ENCODE measurements around the gene KCNN3.

KCNN3 gene

DNA sequence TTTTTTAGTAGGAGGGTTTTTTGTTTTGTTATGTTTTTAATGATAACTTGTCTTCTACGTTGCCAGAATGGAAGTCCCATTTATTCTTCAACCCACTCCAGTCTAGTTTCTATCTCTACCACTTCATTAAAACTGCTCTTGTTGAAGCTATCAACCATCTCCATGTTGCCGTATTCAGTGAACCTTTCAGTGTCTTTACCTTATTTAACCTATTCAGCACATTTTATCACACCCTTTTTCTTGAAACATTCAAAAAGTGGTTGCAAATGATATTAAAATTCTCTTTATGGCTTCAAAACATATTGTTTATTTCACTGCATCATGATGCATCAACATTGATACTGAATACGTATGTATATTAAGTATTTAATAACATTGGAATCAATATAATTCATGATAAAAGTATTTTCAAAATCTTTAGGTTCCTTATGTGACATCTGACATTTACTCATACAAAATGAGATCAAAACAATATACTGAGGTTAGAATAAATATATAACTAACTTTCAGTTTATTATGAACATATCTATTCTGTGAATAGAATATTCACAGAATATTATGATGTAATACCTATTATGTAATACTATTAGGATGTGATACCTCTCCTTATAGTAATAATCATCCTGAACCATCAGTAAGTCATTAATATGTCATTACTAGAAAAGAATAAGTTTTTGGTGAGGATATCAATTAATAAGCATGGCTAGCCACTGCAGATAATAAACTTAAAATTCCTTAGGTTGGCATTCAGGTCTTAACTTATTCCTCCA is 210.1 kb downstream of the KCNN3 start:
- TF ChIP-seq SIN3A (IDR thresholded peaks at IDR 0.05; ENCODE audit: borderline replicate concordance, insufficient read depth, low read length) = no peak
- no peak for TF ChIP-seq POLR2AphosphoS5 (IDR thresholded peaks at IDR 0.05; ENCODE audit: low read depth, low read length)
- TF ChIP-seq, protein P1, sequence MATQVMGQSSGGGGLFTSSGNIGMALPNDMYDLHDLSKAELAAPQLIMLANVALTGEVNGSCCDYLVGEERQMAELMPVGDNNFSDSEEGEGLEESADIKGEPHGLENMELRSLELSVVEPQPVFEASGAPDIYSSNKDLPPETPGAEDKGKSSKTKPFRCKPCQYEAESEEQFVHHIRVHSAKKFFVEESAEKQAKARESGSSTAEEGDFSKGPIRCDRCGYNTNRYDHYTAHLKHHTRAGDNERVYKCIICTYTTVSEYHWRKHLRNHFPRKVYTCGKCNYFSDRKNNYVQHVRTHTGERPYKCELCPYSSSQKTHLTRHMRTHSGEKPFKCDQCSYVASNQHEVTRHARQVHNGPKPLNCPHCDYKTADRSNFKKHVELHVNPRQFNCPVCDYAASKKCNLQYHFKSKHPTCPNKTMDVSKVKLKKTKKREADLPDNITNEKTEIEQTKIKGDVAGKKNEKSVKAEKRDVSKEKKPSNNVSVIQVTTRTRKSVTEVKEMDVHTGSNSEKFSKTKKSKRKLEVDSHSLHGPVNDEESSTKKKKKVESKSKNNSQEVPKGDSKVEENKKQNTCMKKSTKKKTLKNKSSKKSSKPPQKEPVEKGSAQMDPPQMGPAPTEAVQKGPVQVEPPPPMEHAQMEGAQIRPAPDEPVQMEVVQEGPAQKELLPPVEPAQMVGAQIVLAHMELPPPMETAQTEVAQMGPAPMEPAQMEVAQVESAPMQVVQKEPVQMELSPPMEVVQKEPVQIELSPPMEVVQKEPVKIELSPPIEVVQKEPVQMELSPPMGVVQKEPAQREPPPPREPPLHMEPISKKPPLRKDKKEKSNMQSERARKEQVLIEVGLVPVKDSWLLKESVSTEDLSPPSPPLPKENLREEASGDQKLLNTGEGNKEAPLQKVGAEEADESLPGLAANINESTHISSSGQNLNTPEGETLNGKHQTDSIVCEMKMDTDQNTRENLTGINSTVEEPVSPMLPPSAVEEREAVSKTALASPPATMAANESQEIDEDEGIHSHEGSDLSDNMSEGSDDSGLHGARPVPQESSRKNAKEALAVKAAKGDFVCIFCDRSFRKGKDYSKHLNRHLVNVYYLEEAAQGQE (IDR thresholded peaks at IDR 0.05; ENCODE audit: insufficient read depth in 1 of 2, low read depth in 2 of 2, low read length in 2 of 2) = no peak
- no peak for TF ChIP-seq FOXP2 (optimal IDR thresholded peaks at IDR 0.05; ENCODE audit: borderline replicate concordance, extremely low read depth, extremely low read length, insufficient read depth)
- TF ChIP-seq TAF1 (IDR thresholded peaks at IDR 0.05; ENCODE audit: borderline replicate concordance, insufficient read depth, low read length) = no peak

GRCh38 chr1:154657556-154657955 is 212.5 kb downstream of the KCNN3 start:
- no peak for TF ChIP-seq SIN3A (IDR thresholded peaks at IDR 0.05; ENCODE audit: borderline replicate concordance, insufficient read depth, low read length)
- no peak for TF ChIP-seq FOXP2 (optimal IDR thresholded peaks at IDR 0.05; ENCODE audit: borderline replicate concordance, extremely low read depth, extremely low read length, insufficient read depth)
- TF ChIP-seq, protein P1 (IDR thresholded peaks at IDR 0.05; ENCODE audit: insufficient read depth in 1 of 2, low read depth in 2 of 2, low read length in 2 of 2) = no peak
- TF ChIP-seq POLR2AphosphoS5 (IDR thresholded peaks at IDR 0.05; ENCODE audit: low read depth, low read length) = no peak
- TF ChIP-seq TAF1 (IDR thresholded peaks at IDR 0.05; ENCODE audit: borderline replicate concordance, insufficient read depth, low read length) = no peak

- TF ChIP-seq SIN3A (IDR thresholded peaks at IDR 0.05; ENCODE audit: borderline replicate concordance, insufficient read depth, low read length) (no peak), TAF1 (IDR thresholded peaks at IDR 0.05; ENCODE audit: borderline replicate concordance, insufficient read depth, low read length) (no peak), POLR2AphosphoS5 (IDR thresholded peaks at IDR 0.05; ENCODE audit: low read depth, low read length) (no peak), FOXP2 (optimal IDR thresholded peaks at IDR 0.05; ENCODE audit: borderline replicate concordance, extremely low read depth, extremely low read length, insufficient read depth) (no peak)
- TF ChIP-seq, protein P1 (IDR thresholded peaks at IDR 0.05; ENCODE audit: insufficient read depth in 1 of 2, low read depth in 2 of 2, low read length in 2 of 2) = no peak
Measured at GRCh38 chr1:154652893-154653292, 217.2 kb downstream of the KCNN3 start.

All from PFSK-1 (cell line).